ENCODE results near the gene RNGTT. TPM values are rescaled to one million over a fixed set of nuclear protein-coding genes. Genes with fewer than 3 reads are reported as not detected.
A peak's percentile ranks its signal among the peaks of the same experiment; 100 is the strongest.

RNGTT gene
- polyA plus RNA-seq, 4 donors = 13.3 to 18.4 (median 17.1) TPM

DNA sequence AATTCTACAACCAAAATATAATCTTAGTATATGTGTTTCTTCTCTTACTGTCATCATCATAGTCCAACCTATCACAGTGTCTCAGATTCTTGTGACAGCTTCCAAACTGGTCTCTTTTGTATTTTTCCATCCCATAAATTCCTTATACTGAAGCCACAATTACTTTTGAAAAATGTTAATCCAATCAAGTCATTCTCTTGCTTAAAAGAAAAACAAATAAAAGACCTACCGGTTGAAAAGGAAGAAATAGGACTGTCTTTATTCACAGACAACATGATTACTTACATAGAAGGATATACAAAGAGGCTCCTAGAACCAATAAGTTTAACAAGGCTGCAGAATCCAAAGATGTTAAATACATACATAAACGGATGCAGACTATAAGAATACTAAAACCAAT lies 339.9 kb downstream of the RNGTT start:
- DNase-seq (ENCODE audit: low read depth in 4 of 4, low spot score in 3 of 4) = no peak

DNA sequence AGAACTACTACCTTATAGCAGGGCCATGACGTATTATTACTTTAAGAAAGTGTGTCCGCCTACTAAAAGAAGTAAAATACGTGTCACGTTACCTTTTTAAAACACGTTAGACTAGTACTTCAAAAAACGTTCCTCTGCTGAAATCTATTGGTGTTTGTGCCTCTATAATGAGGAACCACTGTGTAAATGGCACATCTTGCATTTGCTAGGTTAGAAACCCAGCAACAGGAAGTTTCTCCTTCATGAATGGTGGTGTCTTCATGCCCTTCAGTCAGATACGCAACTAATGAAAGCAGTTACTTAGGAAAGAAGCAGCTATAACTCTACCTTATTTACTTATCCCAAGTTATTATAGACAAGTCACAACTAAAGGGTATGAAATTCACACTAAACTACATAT lies 343.5 kb downstream of the RNGTT start:
- DNase-seq (ENCODE audit: low read depth in 4 of 4, low spot score in 3 of 4) = no peak

DNA sequence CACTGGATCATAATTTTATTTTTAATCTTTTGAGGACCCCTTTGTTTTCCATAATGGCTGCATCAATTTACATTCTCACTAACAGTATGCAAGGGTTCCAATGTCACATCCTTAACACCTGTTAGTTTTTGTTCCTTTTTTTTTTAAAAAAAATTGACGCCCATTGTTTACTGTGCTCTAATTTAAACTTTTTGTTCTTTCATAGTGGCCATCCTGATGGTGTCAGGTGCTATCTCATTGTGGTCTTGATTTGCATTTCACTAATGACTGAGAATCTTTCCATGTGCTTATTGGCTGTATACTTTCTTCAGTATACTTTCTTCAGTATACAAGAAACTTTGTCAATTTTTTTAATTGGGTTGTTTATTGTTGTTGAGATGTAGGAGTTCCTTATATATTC lies 347.0 kb downstream of the RNGTT start:
- no peak for DNase-seq (ENCODE audit: low read depth in 4 of 4, low spot score in 3 of 4)

DNA sequence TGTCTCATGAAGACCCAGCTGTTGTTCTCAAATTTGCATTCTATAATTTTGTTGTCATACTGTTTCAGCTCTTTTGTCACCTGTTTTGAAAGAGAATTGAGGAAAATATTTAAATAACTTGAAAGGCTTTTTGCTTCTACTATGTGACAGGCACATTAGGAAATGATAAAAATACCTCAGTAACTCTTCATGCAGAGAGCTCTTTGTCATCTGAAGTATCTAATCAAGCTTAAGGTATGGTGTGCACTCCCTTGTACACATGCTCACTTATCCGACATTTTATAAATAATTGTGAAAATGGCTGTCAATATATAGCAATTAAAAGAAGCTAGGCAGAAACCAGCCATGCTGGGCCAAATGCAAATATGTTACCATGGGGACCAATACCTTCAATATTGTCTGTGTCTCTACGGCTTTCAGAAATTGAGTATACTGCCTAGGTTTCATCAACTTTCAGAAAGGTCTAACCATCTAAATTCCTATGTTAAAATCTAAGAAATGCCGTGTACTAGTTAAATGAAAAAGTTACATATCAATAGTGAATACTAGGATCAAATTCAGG lies 349.0 kb downstream of the RNGTT start:
- no peak for DNase-seq (ENCODE audit: low read depth in 4 of 4, low spot score in 3 of 4)

DNA sequence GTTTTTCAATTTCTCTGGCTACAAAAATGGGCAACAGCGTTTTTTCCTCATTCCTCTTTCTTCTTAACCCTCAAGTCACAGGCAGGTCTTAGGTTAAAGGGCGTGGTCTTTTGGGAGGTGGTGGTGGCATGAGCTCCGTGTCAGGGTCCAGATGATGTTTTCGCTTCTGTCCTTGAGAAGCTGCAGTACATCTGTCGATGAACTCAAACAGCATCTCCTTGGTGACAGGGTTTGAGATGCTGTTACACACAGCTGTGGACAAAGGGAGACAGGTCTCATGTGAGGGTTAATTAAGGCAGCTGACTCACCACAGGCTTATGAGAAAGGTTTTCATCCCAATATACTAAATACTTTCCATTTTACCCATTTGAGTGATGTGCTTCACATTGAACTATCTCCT lies 350.8 kb downstream of the RNGTT start:
- no peak for DNase-seq (ENCODE audit: low read depth in 4 of 4, low spot score in 3 of 4)

DNA sequence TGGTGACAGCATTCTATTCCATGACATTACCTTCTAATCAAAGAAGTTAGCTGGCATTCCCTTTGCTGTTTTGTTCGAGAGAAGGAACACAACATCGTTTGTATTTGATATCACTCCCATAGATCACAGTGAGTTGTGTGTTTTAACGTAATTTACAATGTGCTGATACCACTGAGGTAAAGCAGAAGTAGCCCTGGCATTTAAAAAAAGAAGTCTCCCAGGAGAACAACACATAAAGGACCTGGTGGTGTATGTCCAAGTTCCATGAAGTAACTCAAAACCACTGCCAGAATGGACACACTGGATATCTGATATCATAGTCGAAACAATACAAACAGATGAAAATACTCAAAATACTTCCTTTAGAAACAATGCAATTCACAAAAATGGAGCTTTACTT lies 351.7 kb downstream of the RNGTT start:
- DNase-seq (ENCODE audit: low read depth in 4 of 4, low spot score in 3 of 4) = no peak

DNA sequence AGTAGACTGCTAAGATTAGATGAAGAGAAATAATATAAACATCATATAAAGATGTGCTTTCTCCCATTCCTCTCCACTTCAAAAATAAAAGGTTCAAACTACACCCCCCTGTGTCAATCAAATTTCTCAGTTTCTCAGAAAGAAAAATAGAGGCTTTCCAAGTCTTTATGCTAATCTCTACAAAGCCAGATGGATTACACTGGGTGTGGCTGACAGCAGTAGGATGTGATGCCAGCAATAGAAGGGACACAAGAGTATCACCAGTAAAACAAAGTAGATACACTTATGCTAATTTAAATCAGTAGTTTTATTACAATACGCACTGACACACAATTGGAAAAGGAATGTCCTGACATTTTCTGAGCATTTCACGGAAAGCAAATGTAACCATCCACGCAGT lies 353.4 kb downstream of the RNGTT start:
- no peak for DNase-seq (ENCODE audit: low read depth in 4 of 4, low spot score in 3 of 4)

DNA sequence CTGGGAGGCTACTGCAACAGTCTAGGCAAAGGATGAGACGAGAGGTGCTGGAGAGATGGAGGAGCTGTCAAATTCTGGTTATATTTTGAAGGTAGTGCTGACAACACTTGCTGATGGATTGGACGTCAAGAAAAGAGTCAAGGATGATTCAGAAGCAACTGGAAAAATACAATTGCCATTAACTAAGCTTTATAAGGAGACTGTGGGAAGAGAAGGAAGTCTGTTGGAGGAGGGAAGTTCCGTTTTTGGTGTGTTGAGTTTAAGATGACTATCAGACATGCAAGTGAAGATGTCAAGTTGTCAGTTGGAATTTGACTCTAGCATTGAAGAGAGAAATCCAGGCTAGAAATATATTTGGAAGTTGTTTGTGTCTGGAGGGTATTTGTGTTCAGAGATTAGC lies 358.1 kb downstream of the RNGTT start:
- no peak for DNase-seq (ENCODE audit: low read depth in 4 of 4, low spot score in 3 of 4)

DNA sequence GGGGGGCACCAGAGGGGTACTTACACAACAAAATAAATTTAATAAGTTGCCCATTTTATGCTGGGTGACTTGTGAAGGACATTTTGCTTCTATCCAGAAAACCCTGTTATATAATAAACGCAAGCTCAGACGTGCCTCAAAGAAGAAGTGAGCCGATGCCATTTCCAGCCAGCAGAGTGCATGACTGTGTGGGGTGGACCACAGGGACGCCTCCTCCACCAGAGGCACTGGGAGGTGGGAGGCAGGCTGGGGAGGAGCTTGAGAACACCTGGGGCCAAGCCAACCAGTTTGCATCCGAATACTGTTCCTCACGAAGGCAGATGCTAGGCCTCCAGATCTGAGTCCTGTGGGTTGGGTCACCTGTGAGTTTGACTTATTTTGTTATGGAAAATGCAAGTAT lies 363.8 kb downstream of the RNGTT start:
- DNase-seq (ENCODE audit: low read depth in 4 of 4, low spot score in 3 of 4) = no peak

DNA sequence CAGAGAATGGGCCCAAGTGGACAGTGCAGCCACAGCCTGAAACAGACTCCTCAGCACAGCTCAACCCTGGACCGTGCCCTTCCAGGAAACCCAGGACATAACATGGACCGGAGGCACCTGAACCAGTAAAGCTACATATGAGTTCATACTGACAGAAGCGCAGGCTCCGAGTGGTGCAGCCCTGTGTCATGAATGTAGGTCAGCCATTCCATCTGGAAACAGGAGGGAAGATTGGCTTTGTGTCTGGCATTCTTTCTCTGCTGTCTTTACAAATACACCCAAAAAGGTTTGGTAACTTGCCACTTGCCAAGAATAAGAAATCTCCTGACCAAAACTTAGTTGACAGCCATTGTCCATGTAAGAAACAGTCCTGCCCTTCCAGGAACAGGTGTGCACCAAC lies 366.6 kb downstream of the RNGTT start:
- no peak for DNase-seq (ENCODE audit: low read depth in 4 of 4, low spot score in 3 of 4)

DNA sequence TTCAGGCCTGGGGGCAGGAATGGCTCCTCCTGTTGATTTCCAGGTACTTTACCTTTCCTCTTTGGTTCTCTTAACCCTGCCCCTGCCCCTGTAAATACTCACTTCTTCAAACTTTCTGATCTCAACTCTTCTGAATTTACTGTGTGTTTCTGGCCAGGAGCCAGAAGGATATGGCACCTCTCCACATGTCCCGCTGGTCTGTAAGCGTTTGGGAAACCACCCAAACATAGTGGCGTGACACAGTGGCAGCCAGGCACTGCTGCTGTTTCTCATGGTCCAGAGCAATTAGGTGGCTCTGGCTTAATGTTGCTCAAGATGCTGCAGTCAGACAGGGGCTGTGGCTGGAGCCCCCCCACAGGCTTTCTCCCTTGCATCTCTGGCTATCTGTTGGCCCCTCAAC lies 374.5 kb downstream of the RNGTT start:
- no peak for DNase-seq (ENCODE audit: low read depth in 4 of 4, low spot score in 3 of 4)

DNA sequence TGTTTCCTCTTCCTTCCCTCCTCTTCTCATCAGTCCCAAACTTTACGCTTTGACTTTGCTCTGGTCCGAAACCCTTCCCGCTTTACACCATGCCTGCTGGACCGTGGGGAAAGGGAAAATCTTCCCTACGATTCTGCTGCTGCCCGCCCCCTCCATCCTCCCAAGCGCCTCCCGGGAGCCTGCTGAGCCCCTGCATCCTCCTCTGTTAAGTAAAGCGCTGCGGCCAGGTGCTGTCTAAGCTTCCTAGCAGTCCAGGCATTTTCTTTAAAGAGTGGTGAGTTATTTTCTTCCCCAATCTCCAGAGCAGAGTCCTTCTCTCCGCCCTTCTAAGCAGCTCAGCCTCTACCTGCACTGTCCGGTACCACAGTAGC lies 376.3 kb downstream of the RNGTT start:
- no peak for DNase-seq (ENCODE audit: low read depth in 4 of 4, low spot score in 3 of 4)

DNA sequence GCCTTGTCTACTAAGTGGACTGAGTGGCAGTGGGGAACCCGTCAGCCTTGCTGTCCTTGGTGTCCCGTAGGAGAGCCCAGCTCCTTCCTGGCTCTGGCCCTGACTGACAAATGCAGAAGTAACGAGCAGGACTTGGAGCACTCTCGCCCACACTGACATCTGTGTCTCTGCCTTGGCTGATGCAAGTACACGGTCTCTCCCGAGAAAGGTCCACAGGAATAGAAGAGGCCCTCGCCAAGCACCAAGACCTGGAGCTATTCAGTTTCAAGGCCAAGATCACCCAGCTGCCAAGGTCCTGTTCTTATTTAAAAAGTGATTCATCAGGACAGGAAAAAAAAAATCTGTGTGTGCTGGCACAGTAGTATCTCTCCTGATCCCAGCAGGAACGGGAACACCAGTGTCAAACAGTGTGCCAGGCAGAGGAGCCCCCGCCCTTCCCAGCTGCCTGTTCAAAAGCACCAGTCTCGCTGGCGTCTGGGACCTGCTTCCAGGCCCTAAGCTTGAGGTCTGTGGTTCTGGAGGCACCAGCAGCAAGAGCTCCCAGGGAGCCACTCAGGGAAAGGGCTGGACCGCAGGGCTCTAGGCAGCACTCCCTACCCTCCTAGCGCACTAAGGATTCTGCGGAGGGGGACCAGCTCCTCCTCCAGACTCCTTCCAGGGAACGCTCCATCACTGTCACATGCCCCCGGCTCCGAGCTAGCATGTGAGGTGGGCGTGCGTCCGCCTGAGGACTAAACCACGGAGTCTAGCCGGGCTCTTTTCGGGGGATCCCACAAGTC lies 376.9 kb downstream of the RNGTT start:
- DNase-seq (ENCODE audit: low read depth in 4 of 4, low spot score in 3 of 4) = peak in 1 of 4 donors; percentile 11

DNA sequence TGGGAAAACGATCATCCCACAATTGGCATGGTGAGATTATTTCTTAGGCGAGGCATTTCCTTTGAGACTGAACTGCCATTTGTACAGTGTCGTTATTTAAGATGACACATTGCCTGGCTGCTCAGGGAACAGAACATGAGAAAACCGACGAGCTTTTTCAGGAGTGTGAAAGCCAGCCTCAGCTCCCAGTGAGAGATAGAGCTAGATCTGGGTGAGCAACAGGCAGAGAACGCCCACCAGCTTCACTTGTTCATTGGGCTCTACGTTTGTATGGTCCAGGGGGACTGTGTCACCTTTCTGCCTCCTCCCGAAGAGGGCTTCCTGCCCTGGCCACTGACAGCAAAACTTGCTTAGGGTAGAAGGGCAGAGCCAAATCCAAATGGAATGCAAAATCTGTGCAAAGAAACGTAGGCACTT lies 378.1 kb downstream of the RNGTT start:
- DNase-seq (ENCODE audit: low read depth in 4 of 4, low spot score in 3 of 4) = no peak

DNA sequence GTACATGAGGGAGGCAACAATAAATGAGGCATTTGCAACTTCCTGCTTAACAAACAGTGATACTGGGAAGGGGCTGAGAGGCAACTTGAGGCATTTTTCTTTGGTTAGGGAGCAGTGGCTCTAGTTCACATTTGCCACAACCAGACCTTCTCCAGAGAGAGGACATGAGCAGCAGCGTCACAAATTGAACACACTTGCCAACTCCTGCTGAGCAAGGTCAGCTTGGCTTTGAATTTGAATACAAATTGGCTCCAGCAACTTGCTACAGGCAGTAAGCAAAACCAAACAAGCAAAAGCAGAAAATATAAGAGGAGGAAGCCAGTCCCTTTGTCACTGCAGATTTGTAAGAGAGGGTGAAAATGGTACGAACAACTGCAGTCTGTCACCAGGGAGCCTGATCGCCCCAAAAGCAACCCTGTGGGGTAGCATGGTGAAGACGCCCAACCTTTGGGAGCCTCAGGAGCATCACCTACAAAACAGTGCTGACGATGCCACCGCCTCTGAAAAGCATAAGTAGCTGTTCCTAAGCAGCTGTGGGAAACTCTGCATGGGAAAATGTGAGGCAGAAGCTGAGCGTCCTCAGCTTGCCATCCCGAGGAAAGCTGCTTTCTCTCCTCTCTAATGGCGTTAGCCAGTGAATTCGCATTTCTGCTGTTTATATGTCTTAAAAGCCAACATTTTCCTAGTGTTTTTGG lies 378.7 kb downstream of the RNGTT start:
- DNase-seq (ENCODE audit: low read depth in 4 of 4, low spot score in 3 of 4) = no peak

DNA sequence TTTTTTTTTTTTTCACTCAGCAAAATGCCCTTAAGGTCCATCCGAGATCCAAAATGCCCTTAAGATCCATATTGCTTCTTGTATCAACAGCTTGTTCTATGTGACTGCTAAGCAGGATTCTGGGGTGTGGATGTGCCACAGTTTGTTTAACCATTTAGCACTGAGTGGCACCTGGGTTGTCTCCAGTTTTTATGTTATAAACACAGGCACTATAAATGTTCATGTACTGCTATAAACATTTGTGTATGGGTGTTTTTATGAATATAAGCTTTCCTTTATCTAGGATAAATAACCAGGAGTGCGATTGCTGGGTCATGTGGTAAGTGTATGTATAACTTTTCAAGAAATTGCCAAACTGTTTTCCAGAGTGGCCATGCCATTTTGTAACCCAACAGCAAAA lies 386.0 kb downstream of the RNGTT start:
- no peak for DNase-seq (ENCODE audit: low read depth in 4 of 4, low spot score in 3 of 4)

DNA sequence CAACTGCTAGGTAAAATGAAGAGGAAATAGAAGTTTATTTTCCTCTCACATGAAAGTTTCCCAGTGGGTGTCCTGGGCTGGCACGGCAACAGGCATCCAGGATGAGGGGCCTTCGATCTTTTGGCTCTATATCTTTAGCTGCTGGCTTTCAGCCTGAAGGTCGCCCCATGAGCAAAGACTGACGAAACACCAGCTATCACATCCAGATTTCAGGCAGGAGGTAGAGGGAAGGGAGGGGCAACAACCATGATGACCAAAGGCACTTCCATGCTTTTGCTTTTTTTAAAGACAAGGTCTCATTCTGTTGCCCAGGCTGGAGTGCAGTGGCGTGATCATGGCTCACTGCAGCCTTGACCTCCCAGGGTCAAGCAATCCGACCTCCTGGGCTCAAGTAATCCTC lies 387.9 kb downstream of the RNGTT start:
- no peak for DNase-seq (ENCODE audit: low read depth in 4 of 4, low spot score in 3 of 4)

DNA sequence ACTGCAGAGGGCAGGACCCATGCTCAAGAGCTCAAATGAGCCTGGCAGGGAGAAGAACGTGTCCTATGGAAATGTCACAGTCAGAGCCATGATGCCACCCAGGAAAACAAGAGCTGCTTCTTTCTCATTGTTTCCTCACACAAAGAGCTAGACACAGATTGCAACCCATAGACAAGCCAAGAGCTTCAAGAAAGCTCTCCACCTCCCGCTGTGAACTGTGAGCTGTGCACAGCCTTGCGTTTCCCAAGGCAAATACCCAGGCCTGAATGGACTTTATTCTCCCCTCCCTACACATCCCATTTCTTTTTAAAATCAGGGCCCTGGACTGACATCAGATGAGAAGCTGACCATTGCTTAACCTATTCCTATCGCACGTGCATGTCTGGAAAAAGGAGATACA lies 388.8 kb downstream of the RNGTT start:
- DNase-seq (ENCODE audit: low read depth in 4 of 4, low spot score in 3 of 4) = no peak

DNA sequence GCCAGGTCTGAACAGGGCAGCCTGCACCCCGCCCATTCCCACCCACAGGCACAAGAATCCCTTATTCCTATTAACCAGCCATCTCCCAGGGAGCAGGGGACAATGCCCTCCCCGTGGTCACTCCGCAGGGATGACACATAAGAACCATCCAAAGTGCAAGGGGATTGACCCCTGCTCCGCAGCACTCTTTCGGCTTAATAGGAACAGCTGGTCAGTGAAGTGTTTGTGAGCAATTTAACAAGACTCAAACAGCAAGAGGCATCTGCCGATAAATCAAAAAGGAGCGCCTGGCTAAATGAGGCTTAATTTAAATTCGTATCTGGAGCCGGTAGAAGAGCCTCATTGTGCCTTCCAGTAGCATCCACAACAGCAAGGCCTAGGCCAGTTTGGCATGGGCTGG lies 389.4 kb downstream of the RNGTT start:
- no peak for DNase-seq (ENCODE audit: low read depth in 4 of 4, low spot score in 3 of 4)

DNA sequence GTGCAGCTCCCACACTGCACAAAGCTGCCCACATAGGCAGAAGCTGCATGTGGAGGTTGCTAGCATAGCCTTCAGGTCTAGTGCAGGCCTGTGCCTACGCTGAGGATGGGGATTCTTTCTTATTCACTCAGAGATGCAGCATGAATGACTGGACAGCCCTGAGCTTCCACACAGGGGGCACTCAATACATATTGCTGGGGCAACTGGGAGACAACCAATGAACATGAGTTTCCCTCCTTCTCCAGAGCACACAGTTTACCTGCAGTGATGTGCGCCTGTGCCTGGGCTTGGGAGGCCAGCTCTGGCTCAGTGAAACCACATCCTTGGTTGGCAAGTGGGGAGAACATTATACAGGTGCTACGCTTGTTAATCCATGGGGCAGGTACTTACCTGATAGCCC lies 389.9 kb downstream of the RNGTT start:
- no peak for DNase-seq (ENCODE audit: low read depth in 4 of 4, low spot score in 3 of 4)

DNA sequence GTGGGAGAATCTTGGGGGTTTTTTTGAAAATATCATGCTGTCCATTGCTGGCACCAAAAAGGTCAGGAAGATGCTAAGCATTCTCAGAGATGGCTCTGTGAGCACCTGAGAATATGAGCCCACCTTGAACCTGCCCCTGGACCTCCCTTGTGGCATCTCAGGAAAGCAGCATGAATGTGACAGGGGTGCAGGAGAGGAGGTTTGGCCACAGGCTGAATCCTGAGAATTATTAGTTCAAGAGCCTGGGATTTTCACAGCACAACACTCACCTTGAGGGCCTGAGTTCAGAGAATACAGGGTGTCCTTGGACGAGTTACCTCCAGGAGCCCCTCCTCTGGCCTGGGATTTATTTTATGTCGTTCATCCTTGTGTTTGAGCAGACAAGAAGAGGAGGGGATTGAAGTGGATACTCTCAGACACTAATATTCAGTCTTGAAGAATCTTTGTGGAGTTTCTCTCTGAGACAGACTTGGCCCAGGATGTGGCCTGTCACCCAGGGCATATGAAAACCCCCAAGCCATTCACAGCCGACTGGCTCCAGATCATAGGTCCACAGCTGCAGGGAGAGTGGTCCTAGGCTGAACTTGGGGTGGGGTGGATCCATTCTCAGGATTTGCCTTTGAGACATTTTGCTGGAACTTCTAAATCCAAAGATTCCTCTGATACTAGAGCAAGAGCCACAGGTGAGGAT lies 390.8 kb downstream of the RNGTT start:
- DNase-seq (ENCODE audit: low read depth in 4 of 4, low spot score in 3 of 4) = no peak

DNA sequence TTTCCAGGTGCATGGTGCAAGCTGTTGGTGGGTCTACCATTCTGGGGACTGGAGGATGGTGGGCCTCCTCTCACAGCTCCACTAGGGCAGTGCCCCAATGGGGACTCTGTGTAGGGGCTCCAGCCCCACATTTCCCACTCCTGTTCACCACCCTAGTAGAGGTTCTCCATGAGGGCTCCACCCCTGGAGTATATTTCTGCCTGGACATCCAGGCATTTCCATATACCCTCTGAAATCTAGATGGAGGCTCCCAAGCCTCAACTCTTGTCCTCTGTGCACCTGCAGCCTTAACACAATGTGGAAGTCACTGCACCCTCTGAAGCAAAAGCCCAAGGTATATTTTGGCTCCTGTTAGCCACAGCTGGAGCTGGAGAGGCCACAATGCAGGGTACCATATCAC lies 393.5 kb downstream of the RNGTT start:
- DNase-seq (ENCODE audit: low read depth in 4 of 4, low spot score in 3 of 4) = no peak

Measured in left renal pelvis (tissue), 4 donors.